GM19240 (cell line): ENCODE results near the gene GRB7.
"Not testable (repeated sequence)": the region's sequence is repeated elsewhere in the genome, so short reads cannot be mapped to it uniquely, and the experiment has no call there.

Experiments used
- DNase-seq: peaks from one replicate; pipeline ENCODE4 v3.0.0; 2011; ENCODE audit warnings: low spot score; ENCODE audit not compliant: insufficient read length

GRB7 gene

GRCh38 chr17:39709319-39709997, 28.3 kb upstream of the GRB7 start:
- DNase-seq, result no peak

DNA sequence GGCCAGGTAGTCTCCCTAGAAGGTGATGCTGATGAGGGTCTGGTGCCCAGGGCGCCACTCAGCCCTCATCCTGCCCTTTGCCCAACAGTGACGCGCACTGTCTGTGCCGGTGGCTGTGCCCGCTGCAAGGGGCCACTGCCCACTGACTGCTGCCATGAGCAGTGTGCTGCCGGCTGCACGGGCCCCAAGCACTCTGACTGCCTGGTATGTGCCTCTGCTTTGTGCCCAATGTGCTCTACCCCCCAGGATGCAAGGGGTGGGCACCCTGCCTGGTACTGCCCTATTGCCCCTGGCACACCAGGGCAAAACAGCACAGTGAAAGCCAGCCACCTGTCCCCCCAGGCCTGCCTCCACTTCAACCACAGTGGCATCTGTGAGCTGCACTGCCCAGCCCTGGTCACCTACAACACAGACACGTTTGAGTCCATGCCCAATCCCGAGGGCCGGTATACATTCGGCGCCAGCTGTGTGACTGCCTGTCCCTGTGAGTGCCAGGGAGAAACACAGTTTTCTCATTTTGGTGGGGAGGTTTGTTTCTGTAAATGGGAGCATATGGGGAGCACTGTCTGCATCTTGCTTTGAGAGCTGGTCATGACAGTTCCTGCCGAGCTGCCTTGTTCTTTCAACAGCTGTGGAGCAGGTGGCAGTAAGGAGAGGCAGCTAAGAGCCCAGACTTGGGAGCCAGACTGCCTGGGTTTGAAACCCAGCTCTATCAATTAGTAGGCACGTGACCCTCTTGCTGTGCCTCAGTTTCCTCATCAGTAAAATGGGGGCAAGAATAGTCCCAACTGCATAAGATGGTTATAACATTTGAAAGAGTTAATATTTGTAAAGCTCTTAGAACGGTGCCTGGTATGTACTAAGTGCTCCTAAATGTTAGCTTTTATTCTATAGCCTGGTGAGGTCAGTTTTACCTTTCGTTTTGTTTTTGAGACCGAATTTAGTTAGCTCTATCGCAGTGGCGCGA, 27.5 kb upstream of the GRB7 start:
- DNase-seq, result no peak

GRCh38 chr17:39711071-39711470, 26.7 kb upstream of the GRB7 start:
- DNase-seq, result not testable (repeated sequence)

DNA sequence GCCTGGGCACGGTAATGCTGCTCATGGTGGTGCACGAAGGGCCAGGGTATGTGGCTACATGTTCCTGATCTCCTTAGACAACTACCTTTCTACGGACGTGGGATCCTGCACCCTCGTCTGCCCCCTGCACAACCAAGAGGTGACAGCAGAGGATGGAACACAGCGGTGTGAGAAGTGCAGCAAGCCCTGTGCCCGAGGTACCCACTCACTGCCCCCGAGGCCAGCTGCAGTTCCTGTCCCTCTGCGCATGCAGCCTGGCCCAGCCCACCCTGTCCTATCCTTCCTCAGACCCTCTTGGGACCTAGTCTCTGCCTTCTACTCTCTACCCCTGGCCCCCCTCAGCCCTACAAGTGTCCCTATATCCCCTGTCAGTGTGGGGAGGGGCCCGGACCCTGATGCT, 25.9 kb upstream of the GRB7 start:
- DNase-seq, result no peak

DNA sequence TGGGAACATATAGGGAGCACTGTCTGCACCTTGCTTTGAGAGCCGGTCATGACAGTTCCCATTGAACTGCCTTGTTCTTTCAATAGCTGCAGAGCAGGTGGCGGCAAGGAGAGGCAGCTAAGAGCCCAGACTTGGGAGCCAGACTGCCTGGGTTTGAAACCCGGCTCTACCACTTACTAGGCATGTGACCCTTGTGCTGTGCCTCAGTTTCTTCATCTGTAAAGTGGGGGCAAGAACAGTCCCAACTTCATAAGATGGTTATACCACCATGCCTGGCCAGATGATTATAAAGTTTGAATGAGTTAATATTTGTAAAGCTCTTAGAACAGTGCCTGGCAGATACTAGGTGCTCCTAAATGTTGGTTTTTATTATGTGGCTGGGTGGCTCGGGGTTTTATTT, 23.5 kb upstream of the GRB7 start:
- no peak for DNase-seq

- no peak for DNase-seq
These were observed 22.2 kb upstream of the GRB7 start for GRCh38 chr17:39715375-39716072.

DNA sequence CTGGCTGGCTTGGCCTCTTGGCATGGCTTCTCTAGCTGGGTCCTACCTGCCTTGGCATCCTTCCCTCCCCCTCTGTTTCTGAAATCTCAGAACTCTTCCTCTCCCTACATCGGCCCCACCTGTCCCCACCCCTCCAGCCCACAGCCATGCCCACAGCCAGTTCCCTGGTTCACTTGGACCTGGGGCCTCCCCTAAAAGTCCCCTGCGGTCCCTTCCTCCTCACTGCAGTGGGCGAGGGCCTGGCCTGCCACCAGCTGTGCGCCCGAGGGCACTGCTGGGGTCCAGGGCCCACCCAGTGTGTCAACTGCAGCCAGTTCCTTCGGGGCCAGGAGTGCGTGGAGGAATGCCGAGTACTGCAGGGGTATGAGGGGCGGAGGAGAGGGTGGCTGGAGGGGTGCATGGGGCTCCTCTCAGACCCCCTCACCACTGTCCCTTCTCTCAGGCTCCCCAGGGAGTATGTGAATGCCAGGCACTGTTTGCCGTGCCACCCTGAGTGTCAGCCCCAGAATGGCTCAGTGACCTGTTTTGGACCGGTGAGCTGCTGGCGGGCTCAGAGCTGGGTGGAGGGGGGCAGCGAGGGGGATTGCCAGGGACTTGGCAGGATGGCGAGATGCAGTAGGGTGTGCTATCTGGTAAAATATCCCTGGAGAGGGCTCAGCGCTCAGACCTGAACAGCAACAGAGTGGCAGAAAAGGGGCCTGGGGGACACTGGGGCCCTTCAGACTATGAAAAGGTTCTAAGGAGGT, 21.5 kb upstream of the GRB7 start:
- no peak for DNase-seq

- DNase-seq, result no peak
These were observed 20.7 kb upstream of the GRB7 start for GRCh38 chr17:39716879-39717536.

GRCh38 chr17:39717660-39718059, 20.1 kb upstream of the GRB7 start:
- DNase-seq, result no peak

GRCh38 chr17:39719563-39720355, 18.0 kb upstream of the GRB7 start:
- no peak for DNase-seq

DNA sequence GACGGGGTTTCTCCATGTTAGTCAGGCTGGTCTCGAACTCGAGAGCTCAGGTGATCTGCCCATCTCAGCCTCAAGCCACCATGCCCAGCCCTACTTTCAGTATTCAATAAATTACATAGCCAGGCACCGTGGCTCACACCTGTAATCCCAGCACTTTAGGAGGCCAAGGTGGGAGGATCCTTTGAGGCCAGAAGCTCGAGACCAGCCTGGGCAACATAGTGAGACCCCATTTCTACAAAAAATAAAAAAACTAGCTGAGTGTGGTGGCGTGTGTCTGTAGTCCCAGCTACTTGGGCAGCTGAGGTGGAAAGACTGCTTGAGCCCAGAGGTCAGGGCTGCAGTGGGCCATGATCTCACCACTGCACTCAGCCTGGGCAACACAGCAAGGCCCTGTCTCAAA, 15.6 kb upstream of the GRB7 start:
- DNase-seq, result no peak

DNA sequence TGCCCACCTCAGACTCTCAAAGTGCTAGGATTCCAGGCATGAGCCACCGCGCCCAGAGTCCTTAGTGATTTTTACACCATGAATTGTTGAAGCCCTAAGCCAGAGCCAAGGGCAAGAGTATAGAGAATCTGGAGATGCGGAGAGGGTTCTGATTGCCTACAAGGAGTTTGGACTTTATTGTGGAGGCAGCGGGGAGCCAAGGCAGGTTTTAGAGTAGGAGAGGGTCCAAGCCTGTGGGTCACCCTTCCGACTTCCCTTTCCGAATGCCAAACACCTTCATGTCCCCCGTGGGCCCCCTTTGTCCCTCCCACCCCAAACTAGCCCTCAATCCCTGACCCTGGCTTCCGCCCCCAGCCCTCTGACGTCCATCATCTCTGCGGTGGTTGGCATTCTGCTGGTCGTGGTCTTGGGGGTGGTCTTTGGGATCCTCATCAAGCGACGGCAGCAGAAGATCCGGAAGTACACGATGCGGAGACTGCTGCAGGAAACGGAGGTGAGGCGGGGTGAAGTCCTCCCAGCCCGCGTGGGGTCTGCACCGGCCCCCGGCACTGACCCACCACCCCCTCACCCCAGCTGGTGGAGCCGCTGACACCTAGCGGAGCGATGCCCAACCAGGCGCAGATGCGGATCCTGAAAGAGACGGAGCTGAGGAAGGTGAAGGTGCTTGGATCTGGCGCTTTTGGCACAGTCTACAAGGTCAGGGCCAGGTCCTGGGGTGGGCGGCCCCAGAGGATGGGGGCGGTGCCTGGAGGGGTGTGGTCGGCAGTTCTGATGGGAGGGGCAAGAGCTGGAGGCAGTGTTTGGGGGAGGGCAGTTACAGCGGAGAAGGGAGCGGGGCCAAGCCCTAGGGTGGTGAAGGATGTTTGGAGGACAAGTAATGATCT, 14.5 kb upstream of the GRB7 start:
- no peak for DNase-seq

GRCh38 chr17:39724731-39725130, 13.0 kb upstream of the GRB7 start:
- DNase-seq, result no peak

DNA sequence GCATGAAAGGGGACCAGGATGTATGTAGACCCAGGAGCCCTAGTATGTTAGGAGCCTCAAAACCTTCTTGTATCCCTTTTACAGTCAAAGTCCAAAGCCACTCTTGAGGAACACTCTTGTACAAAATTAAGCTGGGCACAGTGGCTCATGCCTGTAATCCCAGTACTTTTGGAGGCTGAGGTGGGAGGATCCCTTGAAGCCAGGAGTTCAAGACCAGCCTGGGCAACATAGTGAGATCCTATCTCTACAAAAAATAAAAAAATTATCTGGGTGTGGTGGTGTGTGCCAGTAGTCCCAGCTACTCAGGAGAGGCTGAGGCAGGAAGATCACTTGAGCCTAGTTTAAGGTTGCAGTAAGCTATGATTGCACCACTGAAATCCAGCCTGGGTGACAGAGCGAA, 11.8 kb upstream of the GRB7 start:
- not testable (repeated sequence) for DNase-seq

DNA sequence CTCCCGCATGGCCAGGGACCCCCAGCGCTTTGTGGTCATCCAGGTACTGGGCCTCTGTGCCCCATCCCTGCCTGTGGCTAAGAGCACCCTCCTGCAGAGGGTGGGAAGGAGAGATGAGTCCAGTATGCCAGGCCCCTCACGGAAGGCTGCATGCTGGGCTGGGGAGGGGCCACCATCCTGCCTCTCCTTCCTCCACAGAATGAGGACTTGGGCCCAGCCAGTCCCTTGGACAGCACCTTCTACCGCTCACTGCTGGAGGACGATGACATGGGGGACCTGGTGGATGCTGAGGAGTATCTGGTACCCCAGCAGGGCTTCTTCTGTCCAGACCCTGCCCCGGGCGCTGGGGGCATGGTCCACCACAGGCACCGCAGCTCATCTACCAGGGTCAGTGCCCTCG, 11.1 kb upstream of the GRB7 start:
- DNase-seq, result no peak

DNA sequence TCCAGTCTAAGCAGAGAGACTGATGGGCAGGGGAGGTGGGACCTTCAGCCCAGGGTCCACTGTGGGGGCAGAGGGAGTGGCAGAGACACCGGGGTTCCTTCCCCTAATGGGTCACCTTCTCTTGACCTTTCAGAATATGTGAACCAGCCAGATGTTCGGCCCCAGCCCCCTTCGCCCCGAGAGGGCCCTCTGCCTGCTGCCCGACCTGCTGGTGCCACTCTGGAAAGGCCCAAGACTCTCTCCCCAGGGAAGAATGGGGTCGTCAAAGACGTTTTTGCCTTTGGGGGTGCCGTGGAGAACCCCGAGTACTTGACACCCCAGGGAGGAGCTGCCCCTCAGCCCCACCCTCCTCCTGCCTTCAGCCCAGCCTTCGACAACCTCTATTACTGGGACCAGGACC, 10.2 kb upstream of the GRB7 start:
- no peak for DNase-seq

DNA sequence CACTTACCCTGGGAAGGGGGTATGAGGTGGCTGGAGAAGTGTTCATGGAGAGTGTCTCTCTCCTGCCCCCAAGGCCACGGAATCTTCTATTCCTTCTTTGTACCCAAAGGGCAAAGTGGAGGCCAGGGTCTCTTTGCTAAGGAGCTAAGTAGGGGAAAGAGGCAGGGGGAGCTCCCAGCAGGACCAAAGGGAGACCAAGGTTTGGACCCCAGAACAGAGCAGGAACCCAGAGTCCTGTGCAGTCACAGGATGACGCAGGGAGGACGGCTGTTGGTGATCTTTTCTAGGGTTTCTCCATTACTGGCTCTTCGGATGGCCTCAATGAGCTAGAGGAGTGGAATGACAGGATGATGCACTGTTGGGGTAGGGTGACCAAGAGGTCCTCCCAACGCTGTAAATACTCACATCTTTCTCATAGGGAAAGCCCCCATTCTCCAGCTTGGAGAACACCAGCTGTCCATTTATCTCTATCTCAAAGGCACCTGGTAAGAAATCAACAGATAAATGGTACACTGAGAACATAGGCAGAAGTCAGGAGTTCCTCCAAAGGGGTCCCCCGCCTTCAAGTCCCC, 8.4 kb upstream of the GRB7 start:
- DNase-seq, result no peak

DNA sequence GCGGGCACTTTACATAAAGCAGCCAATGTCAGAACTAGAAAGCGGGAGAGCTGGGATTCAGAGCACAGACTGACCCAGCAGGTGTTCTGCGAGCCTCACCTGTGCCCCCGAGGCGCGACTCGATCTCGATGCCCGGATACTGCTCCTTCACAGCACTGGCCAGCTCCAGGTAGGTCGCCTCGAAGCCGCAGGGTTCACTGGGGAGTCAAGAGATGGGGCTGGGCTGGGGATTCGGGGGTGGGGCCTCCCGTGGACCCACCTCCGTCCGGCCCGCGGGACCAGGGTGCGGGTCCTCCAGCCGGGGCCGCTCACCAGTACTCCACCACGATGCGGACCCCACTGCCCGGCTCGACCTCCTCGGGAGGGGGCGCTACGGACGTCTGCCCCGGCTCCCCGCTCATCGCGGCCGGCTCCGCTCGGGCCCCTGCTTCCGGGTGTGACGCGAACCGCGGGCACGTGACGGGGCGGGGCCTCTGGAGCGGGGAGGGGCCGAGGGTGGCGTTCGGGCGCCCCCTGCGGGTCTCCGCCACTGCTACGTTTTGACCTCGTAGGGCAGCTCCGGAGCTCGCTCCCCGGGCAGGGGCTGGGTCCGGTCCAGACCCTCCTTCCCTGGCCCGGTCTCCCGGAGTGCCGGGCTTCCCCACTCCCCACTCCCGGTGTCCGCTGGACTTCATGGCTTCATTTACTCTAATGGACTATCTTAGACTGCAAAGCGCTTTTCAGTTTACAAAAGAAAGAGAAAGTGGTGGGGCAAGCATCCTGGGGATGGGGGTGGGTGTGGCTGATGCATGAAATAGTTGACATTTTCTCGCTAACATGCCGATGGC, 7.4 kb upstream of the GRB7 start, which contains the start of gene MIEN1:
TSS of gene MIEN1 (minus strand) at position 438 of the 827 bp plus-strand sequence. CDS start at position 401, 37 bp downstream.
- DNase-seq, result peak; percentile 94
